Caco-2 (cell line): ENCODE measurements around the gene DPM2. TPM values are rescaled to one million over a fixed set of nuclear protein-coding genes. Genes with fewer than 3 reads are reported as not detected.
A peak's percentile ranks its signal among the peaks of the same experiment; 100 is the strongest.

Experiments used
- BruUV-seq: library from RNA; stranded (reverse); fragments of 400-500 nt; replicated peaks from 2 replicates; lab custom pipeline; 2021; lab: Mats Ljungman, UMichigan
- CTCF ChIA-PET: fragments of 300-600 bp; sonication (Branson Sonifier 250); formaldehyde crosslinking; loops from one replicate; lab custom pipeline; 2022; ENCODE audit warnings: antibody characterized with exemption; lab: Charles Lee
- POLR2A ChIA-PET: fragments of 300-600 bp; sonication (Branson Sonifier 250); formaldehyde crosslinking; loops from one replicate; lab custom pipeline; 2022; ENCODE audit warnings: antibody characterized with exemption; lab: Charles Lee
- DNase-seq, 2 experiments: peaks; one replicate each; pipeline versions ENCODE4 v3.0.0 to v3.0.0-alpha.2; 2020 to 2022
- H3K27me3 ChIP-seq: replicated peaks from 2 replicates; pipeline ENCODE4 v1.6.0; 2011; ENCODE audit warnings: low read length; ENCODE audit not compliant: control insufficient read depth, insufficient read depth
- H3K36me3 ChIP-seq: 2 replicates; pipeline ENCODE4 v1.5.1; 2011; ENCODE audit warnings: low read length; ENCODE audit not compliant: control insufficient read depth, insufficient read depth
- H3K4me1 ChIP-seq: fragments of 250-450 bp; sonication (Bioruptor Pico); 2 replicates; pipeline ENCODE4 v1.5.1; 2020; ENCODE audit warnings: mild to moderate bottlenecking
- H3K4me3 ChIP-seq: 2 replicates; pipeline ENCODE4 v1.5.1; 2011; ENCODE audit warnings: low read depth, mild to moderate bottlenecking, control low read depth, low read length
- H3K9me3 ChIP-seq: fragments of 250-450 bp; sonication (Bioruptor Pico); 2 replicates; pipeline ENCODE4 v1.5.1; 2020; ENCODE audit warnings: mild to moderate bottlenecking, moderate library complexity
- H3K27ac Mint-ChIP-seq: one replicate; pipeline ENCODE4 v1.8.0; 2022; ENCODE audit warnings: mixed read lengths; ENCODE audit not compliant: unreplicated experiment
- H3K27me3 Mint-ChIP-seq: one replicate; pipeline ENCODE4 v1.8.0; 2022; ENCODE audit warnings: mixed read lengths; ENCODE audit not compliant: insufficient read depth, unreplicated experiment
- H3K36me3 Mint-ChIP-seq: one replicate; pipeline ENCODE4 v1.8.0; 2022; ENCODE audit warnings: mild to moderate bottlenecking, mixed read lengths; ENCODE audit not compliant: insufficient read depth, unreplicated experiment
- H3K4me1 Mint-ChIP-seq: one replicate; pipeline ENCODE4 v1.8.0; 2022; ENCODE audit warnings: low read depth, mixed read lengths; ENCODE audit not compliant: unreplicated experiment
- H3K4me3 Mint-ChIP-seq: one replicate; pipeline ENCODE4 v1.8.0; 2022; ENCODE audit warnings: mild to moderate bottlenecking, moderate library complexity, mixed read lengths; ENCODE audit not compliant: unreplicated experiment
- H3K9me3 Mint-ChIP-seq: one replicate; pipeline ENCODE4 v1.8.0; 2022; ENCODE audit warnings: mixed read lengths; ENCODE audit not compliant: unreplicated experiment
- CTCF ChIP-seq, 2 experiments: fragments of 200-600 bp in 1 of 2; IDR thresholded peaks; 1 replicate in 1 of 2; 2 replicates in 1 of 2; pipeline versions ENCODE4 v1.5.1 to v1.8.0; 2011 to 2022; ENCODE audit warnings: antibody characterized with exemption in 1 of 2, control low read depth in 1 of 2, inconsistent platforms in 1 of 2, low read depth in 1 of 2, low read length in 1 of 2, mild to moderate bottlenecking in 1 of 2, moderate library complexity in 1 of 2; ENCODE audit not compliant: insufficient read depth in 1 of 2, severe bottlenecking in 1 of 2, unreplicated experiment in 1 of 2
- intact Hi-C: fragments of 100-400 bp; cut with micrococcal nuclease; formaldehyde crosslinking; loops from one replicate; pipeline ENCODE4 v1.10.0; 2022; ENCODE audit not compliant: unreplicated experiment
- total RNA-seq: library from RNA; stranded (reverse); gene quantifications from 2 replicates; pipeline ENCODE4 v1.2.3, GENCODE V29; 2022

Gene DPM2
- total RNA-seq, 1 experiment from 2014 or later: 38.7 TPM

- Histone ChIP-seq H3K4me1 (peaks cover 18% of the 10 kb centered on the region), H3K4me3 (no peak overlapping the region; the same call in 1 of the 2 replicates), H3K36me3 (no peaks in the 10 kb centered on the region), H3K27me3 (no peaks in the 10 kb centered on the region), H3K9me3 (no peaks in the 10 kb centered on the region)
- no peak for TF ChIP-seq CTCF (IDR thresholded peaks at IDR 0.05; ENCODE audit: insufficient read depth in 1 of 2, low read depth in 1 of 2, low read length in 1 of 2, severe bottlenecking in 1 of 2, unreplicated experiment in 1 of 2)
- Mint-ChIP-seq H3K4me1 (peaks cover 5% of the 10 kb centered on the region), H3K27me3 (peaks cover 8% of the 10 kb centered on the region), H3K9me3 (no peaks in the 10 kb centered on the region), H3K4me3 (peak overlapping the region; percentile 43), H3K27ac (no peak overlapping the region), H3K36me3 (peaks cover 43% of the 10 kb centered on the region)
- BruUV-seq: no TSS peak
- ChIA-PET POLR2A (no interaction called here), CTCF (interaction anchor here (0.7 kb wide), 1 partner anchor 11 kb away, joined by 12 read pairs; the partner anchor contains the start of gene ST6GALNAC4)
- intact Hi-C loops: no loop called here
- no peak for DNase-seq
These were observed 9.5 kb downstream of the DPM2 start for GRCh38 chr9:127927988-127928675.

GRCh38 chr9:127927201-127927987, 10.3 kb downstream of the DPM2 start:
- Mint-ChIP-seq H3K27me3 (peaks cover 8% of the 10 kb centered on the region), H3K9me3 (no peaks in the 10 kb centered on the region), H3K27ac (no peak overlapping the region), H3K36me3 (peaks cover 38% of the 10 kb centered on the region), H3K4me3 (peak overlapping the region; percentile 43), H3K4me1 (no peaks in the 10 kb centered on the region)
- peak in 1 of 2 experiments; percentile 70 for DNase-seq
- Histone ChIP-seq H3K9me3 (no peaks in the 10 kb centered on the region), H3K4me1 (peaks cover 18% of the 10 kb centered on the region), H3K36me3 (no peaks in the 10 kb centered on the region), H3K27me3 (no peaks in the 10 kb centered on the region), H3K4me3 (peak overlapping the region; percentile 31)
- TF ChIP-seq CTCF (IDR thresholded peaks at IDR 0.05; ENCODE audit: insufficient read depth in 1 of 2, low read depth in 1 of 2, low read length in 1 of 2, severe bottlenecking in 1 of 2, unreplicated experiment in 1 of 2): no peak
- no TSS peak for BruUV-seq
- intact Hi-C loops: no loop called here
- CTCF ChIA-PET: no interaction called here
- POLR2A ChIA-PET: no interaction called here

GRCh38 chr9:127926906-127927200, 10.8 kb downstream of the DPM2 start:
- H3K4me1 Mint-ChIP-seq: no peaks in the 10 kb centered on the region

More at GRCh38 chr9:127926906-127927200, 10.8 kb downstream of the DPM2 start:
- BruUV-seq: no TSS peak
- intact Hi-C loops: no loop called here
- Mint-ChIP-seq H3K4me3 (peak overlapping the region; percentile 43), H3K27ac (no peak overlapping the region), H3K27me3 (peaks cover 8% of the 10 kb centered on the region), H3K9me3 (no peaks in the 10 kb centered on the region), H3K36me3 (peaks cover 38% of the 10 kb centered on the region)
- H3K36me3 ChIP-seq: no peaks in the 10 kb centered on the region
- CTCF ChIA-PET: interaction anchor here (1.5 kb wide), 1 partner anchor 16 kb away, joined by 4 read pairs; no protein-coding TSS in a partner anchor
- POLR2A ChIA-PET: no interaction called here
- H3K27me3 ChIP-seq: no peaks in the 10 kb centered on the region
- peaks cover 19% of the 10 kb centered on the region for H3K4me1 ChIP-seq
- TF ChIP-seq CTCF (IDR thresholded peaks at IDR 0.05; ENCODE audit: insufficient read depth in 1 of 2, low read depth in 1 of 2, low read length in 1 of 2, severe bottlenecking in 1 of 2, unreplicated experiment in 1 of 2): no peak
- H3K9me3 ChIP-seq: no peaks in the 10 kb centered on the region
- DNase-seq: no peak
- H3K4me3 ChIP-seq: no peak overlapping the region
